WTC11 (cell line): ENCODE data around the gene RAP2A. TPM values are rescaled to one million over a fixed set of nuclear protein-coding genes. Genes with fewer than 3 reads are reported as not detected.

ENCODE experiments used
- ATAC-seq: fragments of 200-7000 bp; cut with Tn5 transposase; 2 replicates; pipeline ENCODE4 v1.10.0; 2021; ENCODE audit warnings: mild to moderate bottlenecking, moderate library complexity
- CTCF ChIA-PET: fragments of 300-600 bp; sonication (Branson Sonifier 250); formaldehyde crosslinking; loops from one replicate; lab custom pipeline; 2021; ENCODE audit warnings: antibody characterized with exemption; lab: Charles Lee
- POLR2A ChIA-PET: fragments of 350-600 bp; sonication (Branson Sonifier 250); formaldehyde crosslinking; loops from one replicate; lab custom pipeline; 2021; ENCODE audit warnings: antibody characterized with exemption; lab: Charles Lee
- DNase-seq: peaks from one replicate; pipeline ENCODE4 v3.0.0; 2021; ENCODE audit warnings: low spot score
- H3K27ac Mint-ChIP-seq: 2 replicates; pipeline ENCODE4 v1.8.0; 2021; ENCODE audit warnings: mixed read lengths
- H3K27me3 Mint-ChIP-seq: 2 replicates; pipeline ENCODE4 v1.8.0; 2021; ENCODE audit warnings: low read depth, mild to moderate bottlenecking, moderate library complexity, mixed read lengths
- H3K36me3 Mint-ChIP-seq: 2 replicates; pipeline ENCODE4 v1.8.0; 2021; ENCODE audit warnings: mixed read lengths
- H3K4me1 Mint-ChIP-seq: 2 replicates; pipeline ENCODE4 v1.8.0; 2022; ENCODE audit warnings: mixed read lengths
- H3K4me3 Mint-ChIP-seq: 2 replicates; pipeline ENCODE4 v1.8.0; 2021; ENCODE audit warnings: mild to moderate bottlenecking, moderate library complexity, mixed read lengths
- H3K9me3 Mint-ChIP-seq: 2 replicates; pipeline ENCODE4 v1.8.0; 2021; ENCODE audit warnings: mixed read lengths
- E2F1 ChIP-seq: sonication (generic); formaldehyde crosslinking; IDR thresholded peaks from 2 replicates; pipeline ENCODE4 v1.8.0; 2022; ENCODE audit warnings: mild to moderate bottlenecking, missing genetic modification reagents
- ETV6 ChIP-seq: sonication (generic); formaldehyde crosslinking; IDR thresholded peaks from 2 replicates; pipeline ENCODE4 v1.8.1; 2022; ENCODE audit warnings: mild to moderate bottlenecking, missing genetic modification reagents
- GRHL2 ChIP-seq: fragments of 250-450 bp; sonication (Bioruptor Pico); IDR thresholded peaks from 2 replicates; pipeline ENCODE4 v1.8.0; 2022; ENCODE audit warnings: mild to moderate bottlenecking, moderate library complexity; ENCODE audit not compliant: insufficient replicate concordance, severe bottlenecking
- IRF1 ChIP-seq: sonication (generic); formaldehyde crosslinking; IDR thresholded peaks from 2 replicates; pipeline ENCODE4 v1.8.0; 2023; ENCODE audit warnings: missing genetic modification reagents
- MXD4 ChIP-seq: fragments of 250-450 bp; sonication (Bioruptor Pico); IDR thresholded peaks from 2 replicates; pipeline ENCODE4 v1.8.0; 2021; ENCODE audit warnings: mild to moderate bottlenecking, moderate library complexity, borderline replicate concordance
- NFYB ChIP-seq: sonication (generic); formaldehyde crosslinking; conservative IDR thresholded peaks from 2 replicates; pipeline ENCODE4 v1.8.0; 2022; ENCODE audit warnings: low read depth, missing genetic modification reagents
- NR2C2 ChIP-seq: sonication (generic); formaldehyde crosslinking; IDR thresholded peaks from 2 replicates; pipeline ENCODE4 v1.8.0; 2022; ENCODE audit warnings: mild to moderate bottlenecking, missing genetic modification reagents
- SMAD4 ChIP-seq: sonication (generic); formaldehyde crosslinking; IDR thresholded peaks from 2 replicates; pipeline ENCODE4 v1.8.0; 2022; ENCODE audit warnings: mild to moderate bottlenecking, missing genetic modification reagents
- SOX15 ChIP-seq: fragments of 250-450 bp; sonication (Bioruptor Pico); IDR thresholded peaks from 2 replicates; pipeline ENCODE4 v1.9.0; 2021; ENCODE audit warnings: mild to moderate bottlenecking
- TCF7 ChIP-seq: sonication (generic); formaldehyde crosslinking; IDR thresholded peaks from 2 replicates; pipeline ENCODE4 v1.8.0; 2022; ENCODE audit warnings: mild to moderate bottlenecking, low read depth, missing genetic modification reagents, moderate library complexity
- TP53 ChIP-seq: sonication (generic); formaldehyde crosslinking; IDR thresholded peaks from 2 replicates; pipeline ENCODE4 v1.8.1; 2023; ENCODE audit warnings: mild to moderate bottlenecking, missing genetic modification reagents
- USF1 ChIP-seq: sonication (generic); formaldehyde crosslinking; IDR thresholded peaks from 2 replicates; pipeline ENCODE4 v1.8.0; 2022; ENCODE audit warnings: mild to moderate bottlenecking, missing genetic modification reagents
- USF2 ChIP-seq: sonication (generic); formaldehyde crosslinking; IDR thresholded peaks from 2 replicates; pipeline ENCODE4 v1.8.1; 2023; ENCODE audit warnings: mild to moderate bottlenecking, missing genetic modification reagents, moderate library complexity
- ZNF121 ChIP-seq: sonication (generic); formaldehyde crosslinking; IDR thresholded peaks from 2 replicates; pipeline ENCODE4 v1.8.0; 2023; ENCODE audit warnings: missing genetic modification reagents
- ZNF512 ChIP-seq: sonication (generic); formaldehyde crosslinking; IDR thresholded peaks from 2 replicates; pipeline ENCODE4 v1.8.1; 2022; ENCODE audit warnings: missing genetic modification reagents, borderline replicate concordance
- total RNA-seq: library from RNA; stranded (reverse); gene quantifications from 3 replicates; pipeline ENCODE4 v1.2.3, GENCODE V29; 2021

The RAP2A gene
- total RNA-seq, 1 experiment from 2014 or later = 39.0 TPM

GRCh38 chr13:97475011-97475410 lies 41.0 kb downstream of the RAP2A start:
- ATAC-seq (no peak), DNase-seq (no peak)
- Mint-ChIP-seq H3K27ac (no peak overlapping the region), H3K9me3 (no peaks in the 10 kb centered on the region), H3K4me3 (no peak overlapping the region), H3K36me3 (no peaks in the 10 kb centered on the region), H3K4me1 (peaks cover 9% of the 10 kb centered on the region), H3K27me3 (no peaks in the 10 kb centered on the region; the same call in 1 of the 2 replicates)
- ChIA-PET CTCF (no interaction called here), POLR2A (no interaction called here)
- TF ChIP-seq NR2C2 (CRISPR knock-in tag) (no peak), GRHL2 (CRISPR knock-in tag) (no peak), IRF1 (CRISPR knock-in tag) (no peak), MXD4 (no peak), SMAD4 (CRISPR knock-in tag) (no peak), ZNF121 (CRISPR knock-in tag) (no peak)

- ChIA-PET POLR2A (no interaction called here), CTCF (interaction anchor here (1.2 kb wide), 2 partner anchors 97 to 322 kb away, joined by 3 read pairs; no protein-coding TSS in a partner anchor)
- H3K27me3 Mint-ChIP-seq = no peaks in the 10 kb centered on the region
- no peak overlapping the region for H3K4me3 Mint-ChIP-seq
- no peaks in the 10 kb centered on the region for H3K36me3 Mint-ChIP-seq
- no peaks in the 10 kb centered on the region for H3K9me3 Mint-ChIP-seq
- TF ChIP-seq ZNF512 (CRISPR knock-in tag) = no peak
- TF ChIP-seq IRF1 (CRISPR knock-in tag) = no peak
- TF ChIP-seq SOX15 (CRISPR knock-in tag) = no peak
- TF ChIP-seq ETV6 (CRISPR knock-in tag) = no peak
- TF ChIP-seq E2F1 (CRISPR knock-in tag) = no peak
- H3K4me1 Mint-ChIP-seq = peaks cover 9% of the 10 kb centered on the region
- no peak overlapping the region for H3K27ac Mint-ChIP-seq
- no peak for DNase-seq
- ATAC-seq = no peak
These were observed 43.9 kb downstream of the RAP2A start for GRCh38 chr13:97477844-97478243.

GRCh38 chr13:97478247-97478646 lies 44.3 kb downstream of the RAP2A start:
- peak; percentile 85 for ATAC-seq

More at GRCh38 chr13:97478247-97478646, 44.3 kb downstream of the RAP2A start:
- Mint-ChIP-seq H3K27me3 (no peaks in the 10 kb centered on the region), H3K4me3 (no peak overlapping the region), H3K9me3 (no peaks in the 10 kb centered on the region), H3K4me1 (peaks cover 9% of the 10 kb centered on the region), H3K27ac (no peak overlapping the region; the same call in 1 of the 2 replicates), H3K36me3 (no peaks in the 10 kb centered on the region)
- TF ChIP-seq USF2 = peak; percentile 69
- no peak for TF ChIP-seq NFYB
- TF ChIP-seq TCF7 (CRISPR knock-in tag) = no peak
- peak; percentile 51; the same call in 1 of the 2 replicates for TF ChIP-seq USF1 (CRISPR knock-in tag)
- TF ChIP-seq TP53 (CRISPR knock-in tag) = no peak
- CTCF ChIA-PET = interaction anchor here (1.2 kb wide), 1 partner anchor 321 kb away, joined by 3 read pairs; no protein-coding TSS in a partner anchor
- POLR2A ChIA-PET = interaction anchor here (0.6 kb wide), 1 partner anchor 1101 kb away, joined by 3 read pairs; no protein-coding TSS in a partner anchor
- DNase-seq = no peak
